ENCODE results near the gene TBC1D5.

- TF ChIP-seq CTCF (conservative IDR thresholded peaks at IDR 0.05; ENCODE audit: low read depth, low read length) = no peak
- no peak for TF ChIP-seq CHD1 (IDR thresholded peaks at IDR 0.05; ENCODE audit: low read depth, low read length)
- TF ChIP-seq POLR2A (IDR thresholded peaks at IDR 0.05; ENCODE audit: low read depth, low read length) = no peak
- peak; percentile 11; the same call in 1 of the 2 replicates for TF ChIP-seq CEBPB (IDR thresholded peaks at IDR 0.05; ENCODE audit: low read depth, low read length)
- TF ChIP-seq RFX5 (IDR thresholded peaks at IDR 0.05; ENCODE audit: low read depth, low read length) = no peak
Measured at GRCh38 chr3:17207019-17207418, 535.4 kb downstream of the TBC1D5 start.

Measured in IMR-90 (cell line).